ENCODE data around the gene PTPMT1.
"Not testable (repeated sequence)": the region's sequence is repeated elsewhere in the genome, so short reads cannot be mapped to it uniquely, and the experiment has no call there.

The PTPMT1 gene, protein sequence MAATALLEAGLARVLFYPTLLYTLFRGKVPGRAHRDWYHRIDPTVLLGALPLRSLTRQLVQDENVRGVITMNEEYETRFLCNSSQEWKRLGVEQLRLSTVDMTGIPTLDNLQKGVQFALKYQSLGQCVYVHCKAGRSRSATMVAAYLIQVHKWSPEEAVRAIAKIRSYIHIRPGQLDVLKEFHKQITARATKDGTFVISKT

DNA sequence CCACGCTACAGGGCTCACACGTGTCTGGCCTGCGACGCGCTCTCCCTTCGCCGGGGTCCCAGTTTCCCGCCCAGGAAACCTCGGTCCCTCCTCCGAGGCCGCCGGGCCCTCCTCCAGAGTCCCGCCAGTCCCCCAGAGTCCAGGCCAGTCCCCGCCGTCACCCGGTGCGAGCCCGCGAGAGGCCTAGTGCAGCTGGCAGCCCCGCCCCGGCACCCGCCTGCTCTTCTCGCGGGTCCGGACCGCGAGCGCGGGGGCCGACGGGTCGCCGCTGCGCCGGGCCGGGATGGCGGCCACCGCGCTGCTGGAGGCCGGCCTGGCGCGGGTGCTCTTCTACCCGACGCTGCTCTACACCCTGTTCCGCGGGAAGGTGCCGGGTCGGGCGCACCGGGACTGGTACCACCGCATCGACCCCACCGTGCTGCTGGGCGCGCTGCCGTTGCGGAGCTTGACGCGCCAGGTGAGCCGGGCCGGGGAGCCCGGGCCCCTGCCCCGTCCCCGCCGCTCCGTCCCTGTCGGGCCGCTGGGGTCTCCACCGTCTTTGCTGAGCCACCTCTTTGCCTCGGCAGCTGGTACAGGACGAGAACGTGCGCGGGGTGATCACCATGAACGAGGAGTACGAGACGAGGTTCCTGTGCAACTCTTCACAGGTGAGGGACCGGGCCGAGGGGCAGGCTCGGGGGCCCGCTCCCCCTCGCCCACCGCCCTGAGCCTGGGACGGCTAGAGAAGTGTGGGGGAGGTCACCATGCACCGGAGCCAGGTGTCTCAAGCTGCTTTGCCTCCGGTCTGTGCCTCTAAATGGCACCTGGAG is at the start of gene PTPMT1:
PTPMT1 (plus strand) TSS at position 260 of the 809 bp plus-strand sequence; CDS start at position 284, 24 bp downstream.
- DNase-seq (ENCODE audit: low read depth), result peak; percentile 42

DNA sequence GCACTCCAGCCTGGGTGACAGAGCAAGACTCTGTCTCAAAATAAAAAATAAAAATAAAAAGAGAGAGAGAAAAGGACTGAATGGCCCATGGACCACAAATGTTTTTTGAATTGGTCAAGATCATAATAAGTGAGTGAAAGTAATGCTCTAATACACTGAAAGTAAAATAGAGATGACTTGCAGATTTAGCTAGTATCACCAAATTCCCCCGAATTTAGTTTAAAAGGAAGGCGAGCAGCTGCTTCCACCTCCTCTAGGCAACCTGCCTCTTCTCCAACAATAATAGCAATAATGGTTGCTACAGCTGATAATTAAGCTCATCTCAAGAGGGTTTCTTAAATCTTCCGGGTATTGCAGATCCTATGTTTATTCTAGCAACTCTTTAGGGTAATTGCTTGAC is 49.2 kb upstream of the PTPMT1 start:
- no peak for DNase-seq (ENCODE audit: low read depth)

DNA sequence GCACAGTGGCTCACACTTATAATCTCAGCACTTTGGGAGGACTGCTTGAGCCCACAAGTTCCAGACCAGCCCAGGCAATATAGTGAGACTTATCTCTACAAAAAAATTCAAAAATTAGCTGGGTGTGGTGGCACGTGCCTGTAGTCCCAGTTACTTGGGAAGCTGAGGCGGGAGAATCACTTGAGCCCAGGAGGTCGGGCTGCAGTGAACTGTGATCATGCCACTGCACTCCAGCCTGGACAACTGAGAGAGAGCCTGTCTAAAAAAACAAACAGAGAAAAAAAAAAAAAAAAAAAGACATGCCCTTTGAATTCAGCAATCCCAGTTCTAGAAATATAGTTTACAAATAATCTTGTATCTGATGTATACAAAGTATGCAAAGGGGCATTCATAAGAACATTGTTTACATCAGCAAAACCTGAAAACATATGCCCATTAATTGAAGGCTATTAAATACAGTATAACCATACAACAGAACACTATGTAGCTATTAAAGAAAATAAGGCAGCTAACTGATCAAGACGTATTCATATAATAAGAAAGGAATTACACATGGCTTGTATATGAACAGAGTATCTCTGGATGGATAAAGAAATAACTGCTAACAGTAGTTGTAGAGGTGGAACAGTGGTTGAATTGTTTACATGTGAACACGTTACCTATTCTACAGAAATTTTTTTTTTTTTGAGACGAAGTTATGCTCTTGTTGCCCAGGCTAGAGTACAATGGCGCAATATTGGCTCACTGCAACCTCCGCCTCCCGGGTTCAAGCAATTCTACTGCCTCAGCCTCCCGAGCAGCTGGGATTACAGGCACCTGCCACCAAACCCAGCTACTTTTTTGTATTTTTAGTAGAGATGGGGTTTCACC is 48.2 kb upstream of the PTPMT1 start:
- DNase-seq (ENCODE audit: low read depth), result no peak

DNA sequence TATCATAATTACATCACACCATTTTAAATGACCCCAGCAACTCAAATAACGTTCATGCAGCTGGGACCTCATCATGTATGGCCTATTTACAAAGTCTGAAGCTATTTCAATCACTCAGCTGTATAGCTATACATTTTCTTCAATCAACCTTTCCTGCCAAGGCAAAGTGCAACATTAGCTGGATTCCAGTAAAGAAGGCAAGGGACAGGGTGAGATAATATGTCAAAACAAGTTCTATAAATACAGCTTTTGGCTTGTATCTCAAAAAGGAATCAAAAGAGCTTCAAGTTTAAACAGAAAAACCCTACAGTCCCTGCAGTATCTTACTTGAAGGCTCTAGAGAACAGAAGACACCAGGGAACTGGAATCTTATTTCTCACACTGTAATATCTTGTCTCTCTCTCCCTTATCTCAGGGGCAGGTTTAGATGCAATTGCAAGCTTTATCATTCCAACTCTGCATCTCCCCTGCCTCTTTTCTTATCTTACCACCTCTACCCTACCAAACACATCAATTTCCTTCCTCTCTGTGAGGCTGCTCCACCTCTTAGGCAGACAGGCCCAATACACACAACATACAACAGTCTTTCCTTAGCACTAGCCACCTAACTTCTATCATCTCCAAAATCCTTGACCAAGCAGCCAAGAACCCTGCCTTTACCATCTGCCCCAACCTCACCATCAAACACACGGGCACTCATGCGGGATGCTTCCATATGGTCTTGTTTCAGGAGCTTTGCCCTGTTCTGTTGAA is 47.0 kb upstream of the PTPMT1 start:
- DNase-seq (ENCODE audit: low read depth), result no peak

DNA sequence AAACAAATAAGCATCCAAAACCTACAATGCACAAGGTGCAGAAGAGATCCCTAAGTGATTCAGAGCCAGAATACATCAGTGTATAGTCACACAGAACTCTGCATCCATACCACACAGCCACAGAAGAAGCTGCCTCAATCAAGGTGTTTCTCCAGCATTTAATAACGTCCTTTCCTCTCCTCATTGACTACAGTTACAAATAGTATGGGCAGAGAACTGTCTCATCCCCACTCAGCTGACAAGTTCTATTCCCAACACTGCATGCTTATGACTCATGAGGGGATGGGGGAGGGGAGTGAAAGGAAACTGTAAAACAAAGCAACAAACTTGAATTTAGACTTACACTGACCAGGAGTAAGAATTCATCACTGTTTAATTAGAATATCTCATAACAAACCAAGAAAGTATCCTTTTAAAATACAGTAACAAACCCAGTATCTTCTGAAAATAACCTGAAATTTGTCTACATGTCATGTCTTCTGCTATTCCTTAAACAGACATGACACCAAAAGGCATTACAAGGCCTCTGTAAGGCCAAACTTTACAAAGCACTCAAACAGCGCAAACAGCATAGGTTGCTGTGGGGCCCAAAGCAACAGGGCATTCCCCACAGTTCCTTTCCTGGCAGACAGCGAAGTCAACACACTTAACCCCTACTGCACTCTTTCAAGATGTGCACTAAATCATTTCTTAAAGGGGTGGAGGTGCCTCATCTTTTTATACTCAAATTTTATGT is 41.7 kb upstream of the PTPMT1 start:
- DNase-seq (ENCODE audit: low read depth), result peak; percentile 41

DNA sequence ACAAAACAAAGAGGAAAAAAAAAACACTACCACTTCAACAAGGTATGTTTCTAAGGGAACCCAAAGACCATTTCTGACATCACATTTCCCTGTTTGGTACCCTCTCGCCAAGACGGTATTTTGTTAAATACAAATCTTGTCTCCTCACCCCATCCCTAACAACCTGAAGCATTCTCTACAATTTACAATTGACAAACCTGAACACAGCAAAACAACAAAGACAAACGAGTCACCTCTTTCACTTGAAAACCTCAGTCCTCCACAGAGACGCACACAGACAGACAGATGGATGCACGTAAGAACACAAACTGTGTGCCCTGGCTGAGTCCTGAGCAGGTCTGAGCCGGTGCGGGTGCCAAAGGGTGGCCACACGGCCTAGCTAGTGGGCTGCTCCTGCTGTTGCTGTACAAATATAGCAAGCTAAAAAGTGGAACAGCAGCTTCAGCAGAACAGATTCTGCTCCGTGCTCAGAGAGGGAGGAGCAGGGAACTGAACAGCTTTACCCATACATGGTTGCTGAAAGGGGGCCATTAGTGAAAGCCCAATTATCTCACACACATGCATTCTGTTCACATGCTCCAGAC is 41.0 kb upstream of the PTPMT1 start:
- no peak for DNase-seq (ENCODE audit: low read depth)

DNA sequence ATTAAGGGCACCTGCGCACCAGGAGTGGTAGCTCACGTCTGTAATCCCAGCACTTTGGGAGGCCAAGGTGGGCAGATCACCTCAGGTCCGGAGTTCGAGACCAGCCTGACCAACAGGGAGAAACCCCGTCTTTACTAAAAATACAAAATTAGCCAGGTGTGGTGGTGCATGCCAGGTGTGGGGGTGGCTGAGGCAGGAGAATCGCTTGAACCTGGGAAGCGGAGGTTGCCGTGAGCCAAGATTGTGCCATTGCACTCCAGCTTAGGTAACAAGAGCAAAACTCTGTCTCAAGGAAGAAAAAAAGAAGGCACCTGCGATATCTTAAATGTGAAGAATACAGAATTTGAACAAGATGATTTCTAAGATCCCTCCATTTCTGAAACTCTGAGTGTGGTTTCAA is 39.4 kb upstream of the PTPMT1 start:
- DNase-seq (ENCODE audit: low read depth), result not testable (repeated sequence)

DNA sequence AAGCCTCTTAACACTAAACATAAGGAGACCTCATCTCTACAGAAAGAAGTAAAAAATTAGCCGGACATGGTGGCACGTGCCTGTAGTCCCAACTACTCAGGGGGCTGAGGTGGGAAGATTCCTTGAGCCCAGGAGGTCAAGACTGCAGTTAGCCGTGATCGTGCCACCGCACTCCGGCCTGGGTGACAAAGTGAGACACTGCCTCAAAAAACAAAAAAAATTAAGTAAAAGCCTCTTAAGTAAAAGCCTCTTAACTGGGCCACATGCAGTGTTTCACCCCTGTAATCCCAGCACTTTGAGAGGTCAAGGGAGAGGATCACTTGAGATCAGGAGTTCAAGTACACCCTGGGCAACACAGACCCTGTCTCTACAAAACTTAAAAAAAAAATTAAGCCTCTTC is 38.2 kb upstream of the PTPMT1 start:
- DNase-seq (ENCODE audit: low read depth), result no peak

DNA sequence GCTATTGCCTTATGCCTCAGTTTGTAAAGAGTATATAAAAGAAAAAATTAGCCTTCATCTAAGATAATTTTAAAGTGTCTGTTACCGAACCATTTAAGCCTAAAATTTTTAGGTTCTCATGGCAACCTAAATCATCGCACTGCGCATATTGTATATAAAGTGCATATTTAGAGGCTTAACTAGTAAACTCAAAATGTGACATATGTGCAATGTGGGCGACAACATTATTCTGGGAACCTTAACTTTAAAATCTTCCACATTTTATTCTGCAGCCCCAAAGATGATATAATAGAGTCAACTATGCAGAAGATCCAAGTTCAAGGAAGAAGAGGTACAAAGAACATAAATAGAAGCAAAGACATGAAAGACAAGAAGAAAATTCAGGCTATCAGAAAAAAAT is 35.4 kb upstream of the PTPMT1 start:
- DNase-seq (ENCODE audit: low read depth), result no peak

DNA sequence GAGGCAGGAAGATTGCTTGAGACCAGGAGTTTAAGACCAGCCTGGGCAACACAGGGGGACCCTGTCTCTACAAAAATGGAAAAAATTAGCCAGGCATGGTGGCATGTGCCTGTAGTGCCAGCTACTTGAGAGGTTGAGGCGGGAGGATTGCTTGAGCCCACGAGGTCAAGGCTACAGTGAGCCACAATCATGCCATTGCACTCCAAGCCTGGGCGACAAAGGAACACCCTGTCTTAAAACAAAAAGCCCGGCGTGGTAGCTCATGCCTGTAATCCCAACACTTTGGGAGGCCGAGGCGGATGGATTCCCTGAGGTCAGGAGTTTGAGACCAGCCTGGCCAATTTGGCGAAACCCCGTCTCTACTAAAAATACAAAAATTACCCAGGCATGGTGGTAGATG is 34.7 kb upstream of the PTPMT1 start:
- not testable (repeated sequence) for DNase-seq (ENCODE audit: low read depth)

DNA sequence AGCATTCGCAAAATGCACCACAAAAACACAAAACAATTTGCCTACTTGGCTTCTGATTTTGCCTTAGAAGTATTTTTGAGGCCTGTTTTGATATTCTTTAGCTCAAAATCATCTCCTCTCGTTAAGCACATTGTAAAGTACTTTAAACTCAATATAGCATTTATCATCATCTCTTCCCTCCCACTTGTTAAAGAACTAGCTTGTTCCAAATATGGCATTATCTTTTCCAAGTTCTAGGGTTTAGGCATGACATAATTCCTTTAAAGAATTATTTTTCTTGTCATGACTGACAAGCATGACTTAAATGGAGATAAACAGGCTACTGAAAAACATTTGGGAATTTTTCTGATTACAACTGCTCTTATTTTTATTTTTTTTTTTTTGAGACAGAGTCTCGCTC is 33.7 kb upstream of the PTPMT1 start:
- DNase-seq (ENCODE audit: low read depth), result no peak

DNA sequence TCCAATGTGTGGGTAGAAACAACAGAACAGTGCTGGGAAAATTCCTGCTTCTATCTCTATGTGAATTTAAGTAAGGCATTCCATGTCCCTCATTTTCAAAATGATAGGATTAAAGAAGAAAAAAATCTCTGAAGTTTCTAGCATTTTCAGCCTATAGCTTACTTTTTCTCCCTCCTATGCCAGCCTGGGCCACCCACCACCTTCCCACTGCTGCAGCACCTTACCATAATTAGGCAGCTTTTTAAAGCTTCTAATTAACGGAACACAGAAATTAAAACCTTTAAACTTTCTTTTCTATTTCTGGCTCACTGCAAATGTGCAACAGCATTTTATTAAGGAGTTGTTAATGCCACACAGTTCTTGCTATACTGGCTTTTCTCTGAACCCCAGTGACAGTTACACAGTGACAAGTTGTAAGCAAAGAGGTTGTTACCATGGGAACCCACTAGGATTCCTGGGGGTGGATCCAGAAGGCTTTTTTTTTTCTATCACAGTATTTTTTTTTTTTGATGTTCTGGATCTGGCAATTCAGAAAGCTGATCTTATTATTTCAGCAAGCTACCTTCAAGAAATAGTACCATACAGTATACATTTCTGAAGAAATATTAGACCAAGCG is 32.7 kb upstream of the PTPMT1 start:
- DNase-seq (ENCODE audit: low read depth), result no peak

DNA sequence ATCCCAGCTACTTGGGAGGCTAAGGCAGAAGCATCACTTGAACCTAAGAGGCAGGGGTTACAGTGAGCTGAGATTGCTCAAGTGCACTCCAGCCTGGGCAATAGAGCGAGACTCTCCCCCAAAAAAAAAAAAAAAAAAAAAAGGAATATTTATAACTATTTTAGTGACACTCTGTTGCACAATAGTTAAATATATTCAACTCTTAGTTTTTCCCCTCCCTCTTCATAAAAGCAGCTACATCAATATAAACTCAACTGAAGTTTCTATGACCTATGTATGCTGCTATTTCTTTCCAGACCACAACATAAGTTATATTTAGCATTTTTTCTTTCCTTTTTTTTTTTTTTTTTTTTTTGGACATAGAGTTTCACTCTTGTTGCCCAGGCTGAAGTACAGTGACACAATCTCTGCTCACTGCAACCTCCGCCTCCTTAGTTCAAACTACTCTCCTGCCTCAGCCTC is 31.7 kb upstream of the PTPMT1 start:
- DNase-seq (ENCODE audit: low read depth), result no peak

DNA sequence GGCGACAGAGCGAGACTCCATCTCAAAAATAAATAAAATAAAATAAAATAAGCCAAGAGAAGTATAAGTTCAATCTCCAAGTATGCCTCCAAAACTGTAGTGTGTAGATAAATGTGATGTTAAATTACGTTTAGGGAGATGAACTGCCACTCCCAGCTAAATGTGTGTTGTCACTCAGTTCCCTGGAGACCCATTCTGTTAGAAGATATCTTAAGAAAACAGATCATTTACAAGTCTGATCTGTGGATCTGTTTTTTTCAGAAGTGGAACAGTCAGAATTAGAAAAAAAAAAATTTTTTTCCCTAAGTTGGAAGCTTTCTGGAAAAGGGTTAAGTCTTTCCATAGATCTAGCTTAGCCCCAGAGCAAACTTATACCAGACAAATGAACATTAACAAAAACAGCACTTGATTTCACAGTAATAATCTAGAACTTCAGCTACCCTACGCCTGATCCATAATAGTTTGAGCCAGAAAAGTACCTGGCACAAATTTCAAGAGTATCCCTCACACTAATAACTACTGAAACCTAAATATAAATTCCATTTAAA is 30.6 kb upstream of the PTPMT1 start:
- no peak for DNase-seq (ENCODE audit: low read depth)

DNA sequence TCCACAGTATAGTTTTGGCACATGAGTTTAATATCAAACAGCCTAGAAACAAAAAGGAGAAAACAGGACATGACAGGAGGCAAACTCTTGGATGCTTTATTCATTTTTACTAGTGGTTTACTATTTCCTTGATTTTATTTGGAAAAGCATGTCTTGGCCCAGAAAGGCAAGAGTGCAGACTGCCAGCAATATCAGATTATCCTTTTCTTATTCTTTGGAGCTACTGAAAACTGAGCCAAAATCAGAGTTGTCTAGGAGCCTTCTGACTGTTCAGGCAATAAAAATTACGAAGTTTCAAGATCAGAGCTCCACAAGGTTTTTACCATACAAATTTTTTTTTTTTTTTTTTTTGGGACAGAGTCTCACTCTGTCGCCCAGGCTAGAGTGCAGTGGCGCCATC is 28.5 kb upstream of the PTPMT1 start:
- no peak for DNase-seq (ENCODE audit: low read depth)

DNA sequence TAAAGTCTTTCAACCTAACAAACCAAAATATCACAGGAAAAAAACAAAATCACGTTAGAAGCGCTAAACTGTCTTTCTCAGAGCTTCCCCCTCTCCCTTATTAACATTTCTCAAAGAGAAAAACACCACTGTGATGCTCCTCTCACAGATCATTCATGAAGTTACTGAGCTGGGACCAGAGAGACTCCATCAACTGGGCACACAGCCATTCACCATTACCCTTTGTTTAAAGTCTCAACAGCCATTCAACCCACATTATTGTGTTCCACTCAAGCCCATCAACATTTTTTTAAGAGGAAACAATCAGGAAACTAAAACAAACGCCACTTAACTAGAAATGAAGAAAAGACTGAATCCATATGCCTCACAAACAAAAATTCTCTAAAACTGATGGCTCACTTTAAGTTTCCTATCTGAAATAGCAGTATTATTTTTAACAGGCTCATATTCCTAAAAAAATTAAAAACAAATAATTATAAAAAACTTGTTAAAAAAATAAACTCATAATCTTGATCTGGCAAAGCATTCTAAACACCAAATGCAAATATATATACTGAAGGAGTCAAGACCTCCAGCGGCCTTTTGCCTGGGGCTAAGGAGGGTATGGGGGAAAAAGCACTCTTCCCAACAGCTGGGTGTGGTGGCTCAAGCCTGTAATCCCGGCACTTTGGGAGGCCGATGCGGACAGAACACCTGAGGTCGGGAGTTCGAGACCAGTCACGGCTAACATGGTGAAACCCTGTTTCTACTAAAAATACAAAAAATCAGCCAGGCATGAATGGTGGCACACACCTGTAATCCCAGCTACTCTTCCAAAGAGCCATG is 26.4 kb upstream of the PTPMT1 start:
- no peak for DNase-seq (ENCODE audit: low read depth)

DNA sequence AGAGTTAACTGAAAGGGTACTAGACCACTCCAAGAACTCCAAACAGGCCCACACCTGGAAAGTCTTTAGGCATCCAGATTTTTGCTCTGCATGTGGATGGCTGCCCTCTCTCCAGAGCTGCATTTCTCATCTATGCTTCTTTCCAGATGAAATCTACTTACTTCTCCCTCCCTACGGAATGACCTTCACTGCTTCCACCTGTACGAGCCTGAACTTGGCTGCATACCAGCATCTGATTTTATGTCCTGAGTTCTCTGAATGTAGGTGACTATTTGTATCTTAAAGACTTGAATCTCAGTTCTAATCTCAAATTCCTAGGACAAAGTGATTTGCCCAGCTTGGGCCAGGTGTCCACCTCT is 25.7 kb upstream of the PTPMT1 start:
- DNase-seq (ENCODE audit: low read depth), result no peak

DNA sequence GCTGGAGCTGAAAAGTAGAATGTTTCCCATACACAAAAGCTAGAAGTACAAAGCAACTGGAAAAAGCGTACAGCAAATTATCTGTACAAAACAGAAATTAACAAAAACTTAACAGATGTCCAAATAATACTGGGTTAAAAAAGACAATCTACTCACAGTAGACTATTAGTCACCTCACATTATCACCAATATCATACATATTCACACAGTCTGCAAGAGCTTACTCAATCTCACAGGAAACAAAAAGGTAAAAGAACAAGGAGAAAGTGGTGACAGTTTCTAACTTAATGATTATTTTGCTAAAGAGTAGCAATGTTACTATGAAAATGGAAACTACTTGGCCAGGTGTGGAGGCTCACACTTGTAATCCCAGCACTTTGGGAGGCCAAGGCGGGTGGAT is 24.3 kb upstream of the PTPMT1 start:
- no peak for DNase-seq (ENCODE audit: low read depth)

DNA sequence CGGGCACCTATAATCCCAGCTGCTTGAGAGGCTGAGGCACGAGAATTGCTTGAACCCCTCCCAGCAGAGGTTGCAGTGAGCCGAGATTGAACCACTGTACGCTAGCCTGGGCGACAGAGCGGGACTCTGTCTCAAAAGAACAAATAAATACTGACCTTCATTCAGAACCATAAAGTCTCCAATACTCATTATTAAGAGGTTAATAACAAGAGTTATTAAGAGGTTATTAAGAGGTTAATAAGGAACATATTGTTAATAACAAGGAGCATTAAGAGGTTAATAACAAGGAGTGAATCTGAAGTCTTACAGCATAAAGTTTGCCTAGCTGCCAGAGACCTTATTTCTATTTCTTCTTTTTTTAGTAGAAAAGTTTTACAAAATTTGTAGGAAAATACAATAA is 20.1 kb upstream of the PTPMT1 start:
- no peak for DNase-seq (ENCODE audit: low read depth)
